Neural crest cell (in vitro differentiated cells): ENCODE measurements around the gene C19orf25. TPM values are rescaled to one million over a fixed set of nuclear protein-coding genes. Genes with fewer than 3 reads are reported as not detected.

Experiments
- DNase-seq: peaks from one replicate; pipeline ENCODE4 v3.0.0; 2021; ENCODE audit warnings: low read depth, mixed read lengths, low spot score
- H3K27ac Mint-ChIP-seq: one replicate; pipeline ENCODE4 v1.8.0; 2021; ENCODE audit warnings: mild to moderate bottlenecking, mixed read lengths; ENCODE audit not compliant: unreplicated experiment
- H3K27me3 Mint-ChIP-seq: 2 replicates; pipeline ENCODE4 v1.8.0; 2021; ENCODE audit warnings: low read depth, mild to moderate bottlenecking, mixed read lengths
- H3K36me3 Mint-ChIP-seq: 2 replicates; pipeline ENCODE4 v1.8.0; 2021; ENCODE audit warnings: low read depth, mild to moderate bottlenecking, mixed read lengths
- H3K4me1 Mint-ChIP-seq: 2 replicates; pipeline ENCODE4 v1.8.0; 2021; ENCODE audit warnings: mixed read lengths
- H3K4me3 Mint-ChIP-seq: one replicate; pipeline ENCODE4 v1.8.0; 2021; ENCODE audit warnings: mild to moderate bottlenecking, mixed read lengths
- H3K9me3 Mint-ChIP-seq: 2 replicates; pipeline ENCODE4 v1.8.0; 2021; ENCODE audit warnings: mixed read lengths
- total RNA-seq: library from RNA; stranded (reverse); gene quantifications from 2 replicates; pipeline ENCODE4 v1.2.1, GENCODE V29; 2021
- TF ChIP-seq, protein P1 (sequence below): fragments of 200-600 bp; sonication (generic); conservative IDR thresholded peaks from 2 replicates; pipeline ENCODE4 v1.5.0; 2021; ENCODE audit warnings: antibody characterized with exemption, mild to moderate bottlenecking

The C19orf25 gene
- total RNA-seq, 1 donor from 2014 or later, result 41.5 TPM

DNA sequence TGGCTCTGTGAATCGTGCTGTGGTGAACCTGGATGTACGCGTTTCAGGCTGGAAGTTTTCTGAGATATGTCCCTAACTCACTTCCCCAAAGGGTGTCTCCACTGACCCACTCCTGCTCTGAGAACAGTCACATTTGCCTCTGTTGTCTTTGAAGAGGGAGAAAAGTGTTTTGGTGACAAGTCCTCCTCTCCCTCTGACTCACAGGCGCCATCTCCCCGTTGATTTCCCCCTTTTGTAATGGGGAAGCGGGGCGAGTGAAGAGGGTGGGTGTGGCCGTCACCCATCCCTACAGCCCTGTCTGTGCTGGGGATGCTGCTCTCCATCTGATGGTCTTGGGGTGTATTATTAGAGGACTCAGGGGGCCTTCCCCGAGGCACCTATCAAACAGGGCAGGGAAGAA lies 19.5 kb downstream of the C19orf25 start:
- Mint-ChIP-seq H3K27me3 (peaks cover 17% of the 10 kb centered on the region), H3K27ac (no peak overlapping the region), H3K4me1 (no peaks in the 10 kb centered on the region), H3K4me3 (peak overlapping the region; percentile 16), H3K9me3 (no peaks in the 10 kb centered on the region), H3K36me3 (peaks cover 3% of the 10 kb centered on the region)
- TF ChIP-seq, protein P1, sequence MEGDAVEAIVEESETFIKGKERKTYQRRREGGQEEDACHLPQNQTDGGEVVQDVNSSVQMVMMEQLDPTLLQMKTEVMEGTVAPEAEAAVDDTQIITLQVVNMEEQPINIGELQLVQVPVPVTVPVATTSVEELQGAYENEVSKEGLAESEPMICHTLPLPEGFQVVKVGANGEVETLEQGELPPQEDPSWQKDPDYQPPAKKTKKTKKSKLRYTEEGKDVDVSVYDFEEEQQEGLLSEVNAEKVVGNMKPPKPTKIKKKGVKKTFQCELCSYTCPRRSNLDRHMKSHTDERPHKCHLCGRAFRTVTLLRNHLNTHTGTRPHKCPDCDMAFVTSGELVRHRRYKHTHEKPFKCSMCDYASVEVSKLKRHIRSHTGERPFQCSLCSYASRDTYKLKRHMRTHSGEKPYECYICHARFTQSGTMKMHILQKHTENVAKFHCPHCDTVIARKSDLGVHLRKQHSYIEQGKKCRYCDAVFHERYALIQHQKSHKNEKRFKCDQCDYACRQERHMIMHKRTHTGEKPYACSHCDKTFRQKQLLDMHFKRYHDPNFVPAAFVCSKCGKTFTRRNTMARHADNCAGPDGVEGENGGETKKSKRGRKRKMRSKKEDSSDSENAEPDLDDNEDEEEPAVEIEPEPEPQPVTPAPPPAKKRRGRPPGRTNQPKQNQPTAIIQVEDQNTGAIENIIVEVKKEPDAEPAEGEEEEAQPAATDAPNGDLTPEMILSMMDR, result no peak
- DNase-seq, result no peak

DNA sequence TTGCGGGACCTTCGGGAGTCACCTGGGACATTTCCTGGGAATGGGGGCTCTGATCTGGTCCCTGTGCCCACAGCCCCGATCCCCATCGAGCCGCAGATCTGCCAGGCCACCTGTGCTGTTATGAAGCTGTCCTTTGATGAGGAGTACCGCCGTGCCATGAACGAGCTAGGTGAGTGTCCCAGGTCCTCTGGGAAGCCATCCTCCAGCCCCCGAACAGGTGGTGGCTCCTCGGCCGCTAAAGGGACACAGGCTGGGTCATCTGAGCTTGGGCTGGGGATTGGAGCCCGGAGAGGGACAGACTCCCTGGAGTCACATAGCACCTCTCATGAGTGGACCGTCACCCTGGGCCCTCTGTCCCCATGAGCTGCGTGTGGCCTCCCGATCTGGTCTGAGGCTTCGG lies 21.1 kb downstream of the C19orf25 start:
- Mint-ChIP-seq H3K27me3 (peaks cover 16% of the 10 kb centered on the region), H3K9me3 (no peaks in the 10 kb centered on the region), H3K36me3 (peaks cover 3% of the 10 kb centered on the region)

GRCh38 chr19:1457031-1457739 lies 21.8 kb downstream of the C19orf25 start:
- TF ChIP-seq, protein P1, result no peak
- no peaks in the 10 kb centered on the region for H3K9me3 Mint-ChIP-seq
- peaks cover 3% of the 10 kb centered on the region for H3K36me3 Mint-ChIP-seq
- no peak overlapping the region for H3K4me3 Mint-ChIP-seq
- H3K27me3 Mint-ChIP-seq, result peaks cover 20% of the 10 kb centered on the region
- no peak for DNase-seq
- peaks cover 6% of the 10 kb centered on the region for H3K4me1 Mint-ChIP-seq
- no peak overlapping the region for H3K27ac Mint-ChIP-seq

More for the DNA sequence above, 21.1 kb downstream of the C19orf25 start:
- TF ChIP-seq, protein P1, result no peak
- H3K4me3 Mint-ChIP-seq, result peak overlapping the region; percentile 2
- peaks cover 6% of the 10 kb centered on the region for H3K4me1 Mint-ChIP-seq
- H3K27ac Mint-ChIP-seq, result no peak overlapping the region
- DNase-seq, result no peak

GRCh38 chr19:1456121-1456900 lies 22.7 kb downstream of the C19orf25 start:
- H3K4me1 Mint-ChIP-seq, result peaks cover 11% of the 10 kb centered on the region
- TF ChIP-seq, protein P1, result no peak
- H3K9me3 Mint-ChIP-seq, result no peaks in the 10 kb centered on the region
- H3K4me3 Mint-ChIP-seq, result no peak overlapping the region
- no peak for DNase-seq
- peaks cover 3% of the 10 kb centered on the region for H3K36me3 Mint-ChIP-seq
- H3K27me3 Mint-ChIP-seq, result peaks cover 28% of the 10 kb centered on the region
- no peak overlapping the region for H3K27ac Mint-ChIP-seq

DNA sequence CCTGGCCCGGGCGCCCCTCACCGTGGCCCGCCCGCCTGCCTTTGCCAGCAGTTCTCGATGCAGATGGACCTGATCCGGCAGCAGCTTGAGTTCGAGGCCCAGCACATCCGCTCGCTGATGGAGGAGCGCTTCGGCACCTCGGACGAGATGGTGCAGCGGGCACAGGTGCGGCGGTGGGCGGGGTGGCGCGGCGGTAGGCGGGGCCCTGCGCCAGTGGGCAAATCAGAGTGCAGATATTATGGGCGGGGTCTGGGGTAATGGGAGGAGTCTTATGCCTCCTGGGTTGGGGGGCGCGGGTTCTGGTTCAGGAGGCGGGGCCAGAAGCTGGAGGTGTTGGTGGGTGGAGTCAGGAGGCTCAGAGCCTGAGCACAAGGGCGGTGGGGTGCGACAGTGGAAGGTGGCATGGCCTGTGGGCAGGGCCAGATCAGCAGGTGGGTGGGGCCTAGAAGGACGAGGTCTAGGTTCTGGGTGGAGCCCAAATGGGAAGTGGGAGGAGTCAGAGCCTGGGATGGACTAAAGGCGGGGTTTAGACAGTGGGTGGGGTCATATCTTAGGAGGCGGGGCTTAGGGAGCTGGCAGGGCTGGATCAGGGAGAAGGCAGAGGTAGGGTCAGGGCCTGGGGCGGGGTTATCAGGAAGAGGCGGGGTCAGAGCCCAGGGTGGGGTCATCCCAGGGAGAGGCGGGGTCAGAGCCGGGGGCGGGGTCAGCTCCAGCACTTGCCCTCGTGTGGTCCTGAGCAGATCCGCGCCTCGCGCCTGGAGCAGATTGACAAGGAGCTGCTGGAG lies 23.5 kb downstream of the C19orf25 start:
- TF ChIP-seq, protein P1, result no peak
- H3K4me1 Mint-ChIP-seq, result peaks cover 18% of the 10 kb centered on the region
- peaks cover 36% of the 10 kb centered on the region for H3K27me3 Mint-ChIP-seq
- no peak for DNase-seq
- no peaks in the 10 kb centered on the region for H3K9me3 Mint-ChIP-seq
- H3K27ac Mint-ChIP-seq, result no peak overlapping the region
- peak overlapping the region; percentile 71 for H3K4me3 Mint-ChIP-seq
- peaks cover 3% of the 10 kb centered on the region for H3K36me3 Mint-ChIP-seq
